VCaP (cell line): ENCODE measurements around the gene KRTAP5-1.
"Not testable (repeated sequence)": the region's sequence is repeated elsewhere in the genome, so short reads cannot be mapped to it uniquely, and the experiment has no call there.

Source experiments
- H3K27ac ChIP-seq: fragments of 450-650 bp; 2 replicates; pipeline ENCODE4 v1.5.1; 2017
- CTCF ChIP-seq: fragments of 450-650 bp; conservative IDR thresholded peaks from 2 replicates; pipeline ENCODE4 v1.5.1; 2017; ENCODE audit warnings: mild to moderate bottlenecking, moderate library complexity

Gene KRTAP5-1

DNA sequence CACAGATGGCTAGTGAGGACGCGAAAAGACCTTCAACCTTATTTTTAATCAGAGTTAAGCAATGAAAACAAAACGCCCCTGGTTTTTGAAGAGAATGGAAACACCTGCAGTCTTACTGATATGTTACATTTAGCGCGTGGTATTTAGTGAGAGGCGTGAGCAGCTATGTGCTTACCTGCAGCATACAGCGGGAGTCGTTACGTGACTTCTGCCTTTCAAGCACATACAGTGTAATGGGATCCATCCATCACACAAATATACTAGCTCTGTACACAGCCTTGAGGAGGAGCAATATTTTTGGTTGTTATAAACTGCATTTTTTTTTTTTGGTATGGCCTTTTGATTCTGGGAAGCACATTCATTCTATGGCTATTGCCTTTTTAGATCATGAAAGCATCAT, 7.5 kb upstream of the KRTAP5-1 start:
- no peak for TF ChIP-seq CTCF
- H3K27ac ChIP-seq = no peak overlapping the region

DNA sequence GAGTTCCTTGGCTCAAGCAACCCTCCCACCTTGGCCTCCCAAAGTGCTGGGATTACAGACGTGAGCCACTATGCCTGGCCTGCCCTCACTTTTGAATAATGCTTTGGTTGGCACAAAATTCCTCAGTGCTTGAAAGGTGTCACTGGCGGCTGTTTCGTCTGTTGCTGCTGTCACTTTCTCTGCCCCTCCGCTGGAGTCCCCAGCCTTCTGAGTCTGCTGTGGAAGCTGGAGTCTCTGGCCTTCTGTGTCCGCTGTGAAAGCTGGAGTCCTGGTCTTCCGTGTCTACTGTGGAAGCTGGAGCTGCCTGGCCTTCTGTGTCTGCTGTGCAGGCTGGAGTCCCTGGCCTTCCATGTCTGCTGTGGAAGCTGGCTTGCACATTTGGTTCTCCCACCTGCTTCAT, 4.9 kb upstream of the KRTAP5-1 start:
- H3K27ac ChIP-seq = no peak overlapping the region
- no peak for TF ChIP-seq CTCF

DNA sequence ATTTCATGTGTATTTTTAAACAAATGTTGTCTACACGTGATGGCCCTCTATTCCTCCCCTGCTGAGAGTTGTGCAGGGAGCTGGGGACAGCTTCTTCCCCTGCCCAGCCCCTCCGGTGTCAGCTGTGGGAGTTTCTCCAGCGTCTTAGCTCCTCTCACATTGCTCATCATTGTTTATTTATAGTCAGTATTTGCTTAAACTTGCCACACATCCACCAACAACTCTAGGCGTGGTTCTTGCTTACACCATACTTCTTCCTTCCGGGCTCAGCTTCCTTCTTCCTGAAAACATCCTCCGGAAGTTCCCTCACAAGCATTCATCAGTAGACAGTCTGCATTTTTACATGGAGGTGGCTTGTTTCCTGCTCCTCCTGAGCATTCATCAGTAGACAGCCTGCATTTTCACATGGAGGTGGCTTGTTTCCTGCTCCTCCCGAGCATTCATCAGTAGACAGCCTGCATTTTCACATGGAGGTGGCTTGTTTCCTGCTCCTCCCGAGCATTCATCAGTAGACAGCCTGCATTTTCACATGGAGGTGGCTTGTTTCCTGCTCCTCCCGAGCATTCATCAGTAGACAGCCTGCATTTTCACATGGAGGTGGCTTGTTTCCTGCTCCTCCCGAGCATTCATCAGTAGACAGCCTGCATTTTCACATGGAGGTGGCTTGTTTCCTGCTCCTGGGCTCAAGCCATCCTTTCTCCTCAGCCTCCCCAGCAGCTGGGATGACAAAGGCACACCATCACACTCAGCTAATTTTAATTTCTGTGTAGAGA, 4.3 kb upstream of the KRTAP5-1 start:
- H3K27ac ChIP-seq = not testable (repeated sequence)

DNA sequence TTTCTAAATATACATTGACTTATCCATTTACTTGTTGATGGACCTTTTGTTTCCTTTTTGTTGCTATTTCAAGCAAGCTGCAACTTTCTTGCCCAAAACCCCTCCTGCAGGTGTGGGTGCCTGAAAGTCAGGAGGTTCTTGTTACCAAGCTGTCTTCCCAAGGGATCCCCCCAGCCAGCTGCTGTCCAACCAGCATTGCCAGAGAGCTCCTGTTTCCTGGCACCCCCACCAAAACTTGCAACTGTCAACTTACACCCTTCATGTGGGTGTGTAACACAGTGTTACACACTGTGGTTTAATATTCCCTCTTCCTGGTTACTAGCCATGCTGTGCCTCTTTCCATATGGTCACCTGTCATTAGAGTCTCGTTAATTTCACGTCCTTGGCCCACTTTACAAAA, 1.6 kb upstream of the KRTAP5-1 start:
- TF ChIP-seq CTCF = no peak
- H3K27ac ChIP-seq = no peak overlapping the region

DNA sequence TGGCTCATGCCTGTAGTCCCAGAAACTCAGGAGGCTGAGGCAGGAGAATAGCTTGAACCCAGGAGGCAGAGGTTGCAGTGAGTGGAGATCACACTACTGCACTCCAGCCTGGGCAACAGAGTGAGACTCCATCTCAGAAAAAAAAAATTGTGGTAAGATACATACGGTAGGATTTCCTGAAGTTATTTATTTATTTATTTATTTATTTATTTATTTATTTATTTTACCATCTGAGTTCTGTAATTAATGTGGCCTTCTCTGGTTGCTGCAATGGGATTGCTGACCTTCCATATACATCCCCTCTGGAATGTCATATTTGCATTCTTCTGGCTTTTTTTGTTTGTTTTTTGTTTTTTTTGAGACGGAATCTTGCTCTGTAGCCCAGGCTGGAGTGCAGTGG, 2.2 kb downstream of the KRTAP5-1 start:
- not testable (repeated sequence) for H3K27ac ChIP-seq

- TF ChIP-seq CTCF = no peak
These were observed 3.1 kb downstream of the KRTAP5-1 start for GRCh38 chr11:1581976-1582375.

DNA sequence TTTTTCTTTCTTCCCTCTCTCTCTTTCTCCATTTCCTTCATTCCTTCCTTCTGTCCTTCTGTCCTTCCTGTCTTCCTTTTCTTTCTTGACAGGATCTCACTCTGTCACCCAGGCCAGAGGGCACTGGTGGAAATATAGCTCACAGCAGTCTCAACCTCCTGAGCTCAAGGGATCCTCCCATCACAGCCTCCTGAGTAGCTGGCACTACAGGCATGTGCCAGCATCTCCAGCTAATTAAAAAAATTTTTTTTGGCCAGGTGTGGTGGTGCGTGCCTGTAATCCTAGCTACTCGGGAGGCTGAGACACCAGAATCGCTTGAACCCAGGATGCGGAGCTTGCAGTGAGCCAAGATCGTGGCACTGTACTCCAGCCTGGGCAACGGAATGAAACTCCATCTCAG, 8.3 kb downstream of the KRTAP5-1 start:
- no peak for TF ChIP-seq CTCF
- no peak overlapping the region for H3K27ac ChIP-seq

More at GRCh38 chr11:1581976-1582375, 3.1 kb downstream of the KRTAP5-1 start:
- H3K27ac ChIP-seq = no peak overlapping the region

GRCh38 chr11:1575756-1576155, 9.3 kb downstream of the KRTAP5-1 start:
- not testable (repeated sequence) for H3K27ac ChIP-seq

DNA sequence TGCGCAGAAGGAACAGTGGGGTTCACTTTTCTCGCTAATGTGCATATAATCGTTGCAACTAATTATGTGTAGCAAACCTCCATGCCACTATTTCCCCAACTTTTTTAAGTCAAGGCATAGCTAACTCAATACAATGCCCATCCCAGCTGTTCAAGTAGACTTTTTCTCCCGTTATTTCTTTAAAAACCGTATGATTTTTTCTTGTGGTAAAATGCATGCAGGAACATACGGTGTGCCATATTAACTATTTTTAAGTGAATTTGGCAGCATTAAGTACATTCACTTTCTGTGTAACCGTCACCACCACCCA, 10.2 kb downstream of the KRTAP5-1 start:
- peak overlapping the region; percentile 84 for H3K27ac ChIP-seq
- no peak; the same call in none of the 2 replicates for TF ChIP-seq CTCF
